Hepatocyte (in vitro differentiated cells): ENCODE measurements around the gene TCF4.

Experiments
- EZH2 ChIP-seq: fragments of 200-600 bp; sonication (generic); IDR thresholded peaks from 2 replicates; pipeline ENCODE4 v1.6.1; 2016; ENCODE audit warnings: antibody characterized with exemption, mild to moderate bottlenecking, borderline replicate concordance
- EZH2phosphoT487 ChIP-seq: fragments of 200-600 bp; sonication (generic); IDR thresholded peaks from one replicate; pipeline ENCODE4 v1.6.1; 2018; ENCODE audit warnings: antibody characterized with exemption, mild to moderate bottlenecking, low read depth, moderate library complexity; ENCODE audit not compliant: unreplicated experiment, severe bottlenecking
- TF ChIP-seq, protein P1 (sequence below): fragments of 200-600 bp; sonication (generic); IDR thresholded peaks from 2 replicates; pipeline ENCODE4 v1.5.1; 2016; ENCODE audit warnings: antibody characterized with exemption, mild to moderate bottlenecking; ENCODE audit not compliant: poor library complexity

DNA sequence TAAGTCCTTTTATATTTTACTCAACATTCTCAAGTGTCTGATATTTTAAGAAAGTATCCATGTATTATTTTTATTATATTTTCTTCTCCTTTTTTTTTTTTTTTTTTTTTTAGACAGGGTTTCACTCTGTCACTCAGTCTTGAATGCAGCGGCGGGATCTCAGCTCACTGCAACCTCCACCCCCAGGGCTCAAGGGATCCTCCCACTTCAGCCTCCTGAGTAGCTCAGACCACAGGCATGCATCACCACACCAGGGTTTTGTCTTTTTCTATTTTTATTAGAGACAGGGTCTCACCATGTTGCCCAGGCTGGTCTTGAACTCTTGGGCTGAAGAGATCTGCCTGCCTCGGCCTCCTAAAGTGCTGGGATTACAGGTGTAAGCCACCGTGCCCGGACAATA, 212.1 kb downstream of the TCF4 start:
- TF ChIP-seq EZH2 (no peak), EZH2phosphoT487 (no peak)
- TF ChIP-seq, protein P1, sequence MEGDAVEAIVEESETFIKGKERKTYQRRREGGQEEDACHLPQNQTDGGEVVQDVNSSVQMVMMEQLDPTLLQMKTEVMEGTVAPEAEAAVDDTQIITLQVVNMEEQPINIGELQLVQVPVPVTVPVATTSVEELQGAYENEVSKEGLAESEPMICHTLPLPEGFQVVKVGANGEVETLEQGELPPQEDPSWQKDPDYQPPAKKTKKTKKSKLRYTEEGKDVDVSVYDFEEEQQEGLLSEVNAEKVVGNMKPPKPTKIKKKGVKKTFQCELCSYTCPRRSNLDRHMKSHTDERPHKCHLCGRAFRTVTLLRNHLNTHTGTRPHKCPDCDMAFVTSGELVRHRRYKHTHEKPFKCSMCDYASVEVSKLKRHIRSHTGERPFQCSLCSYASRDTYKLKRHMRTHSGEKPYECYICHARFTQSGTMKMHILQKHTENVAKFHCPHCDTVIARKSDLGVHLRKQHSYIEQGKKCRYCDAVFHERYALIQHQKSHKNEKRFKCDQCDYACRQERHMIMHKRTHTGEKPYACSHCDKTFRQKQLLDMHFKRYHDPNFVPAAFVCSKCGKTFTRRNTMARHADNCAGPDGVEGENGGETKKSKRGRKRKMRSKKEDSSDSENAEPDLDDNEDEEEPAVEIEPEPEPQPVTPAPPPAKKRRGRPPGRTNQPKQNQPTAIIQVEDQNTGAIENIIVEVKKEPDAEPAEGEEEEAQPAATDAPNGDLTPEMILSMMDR = no peak
